Loucy (cell line): ENCODE data around the gene MSL1.

Source experiments
- H2AFZ ChIP-seq: fragments of 200-600 bp; sonication (generic); 2 replicates; pipeline ENCODE4 v1.6.0; 2016; ENCODE audit warnings: antibody characterized with exemption, mild to moderate bottlenecking, low read length, moderate library complexity
- H3F3A ChIP-seq: fragments of 200-600 bp; 2 replicates; pipeline ENCODE4 v1.6.0; 2016; ENCODE audit warnings: antibody characterized with exemption, low read depth, mild to moderate bottlenecking
- H3K27me3 ChIP-seq: fragments of 200-600 bp; sonication (generic); 2 replicates; pipeline ENCODE4 v1.6.1; 2014; ENCODE audit warnings: low read length, mild to moderate bottlenecking; ENCODE audit not compliant: insufficient read depth, poor library complexity, severe bottlenecking
- H3K36me3 ChIP-seq: fragments of 200-600 bp; sonication (generic); 2 replicates; pipeline ENCODE4 v1.6.1; 2016; ENCODE audit warnings: low read length; ENCODE audit not compliant: insufficient read depth
- H3K4me1 ChIP-seq: fragments of 200-600 bp; sonication (generic); 2 replicates; pipeline ENCODE4 v1.5.1; 2014; ENCODE audit warnings: low read length, mild to moderate bottlenecking; ENCODE audit not compliant: insufficient read depth, poor library complexity, severe bottlenecking
- H3K4me2 ChIP-seq: fragments of 200-600 bp; sonication (generic); 2 replicates; pipeline ENCODE4 v1.6.0; 2014; ENCODE audit warnings: antibody characterized with exemption, low read length, low read depth, mild to moderate bottlenecking; ENCODE audit not compliant: poor library complexity, severe bottlenecking
- H3K4me3 ChIP-seq: fragments of 200-600 bp; sonication (generic); 2 replicates; pipeline ENCODE4 v1.5.1; 2014; ENCODE audit warnings: low read length, mild to moderate bottlenecking, mixed read lengths; ENCODE audit not compliant: poor library complexity, severe bottlenecking
- H3K79me2 ChIP-seq: fragments of 200-600 bp; sonication (generic); 2 replicates; pipeline ENCODE4 v1.6.1; 2014; ENCODE audit warnings: low read length; ENCODE audit not compliant: insufficient read depth
- H3K9ac ChIP-seq: fragments of 200-600 bp; sonication (generic); 2 replicates; pipeline ENCODE4 v1.6.0; 2014; ENCODE audit warnings: mild to moderate bottlenecking, low read depth, low read length, moderate library complexity; ENCODE audit not compliant: poor library complexity, severe bottlenecking
- H3K9me2 ChIP-seq: fragments of 200-600 bp; sonication (generic); replicated peaks from 2 replicates; pipeline ENCODE4 v1.6.1; 2016; ENCODE audit warnings: low read depth, low read length, mixed read lengths
- H3K9me3 ChIP-seq: fragments of 200-600 bp; sonication (generic); 2 replicates; pipeline ENCODE4 v1.6.1; 2014; ENCODE audit warnings: mild to moderate bottlenecking, antibody characterized with exemption, low read length, low read depth; ENCODE audit not compliant: insufficient read depth
- H4K20me1 ChIP-seq: fragments of 200-600 bp; sonication (generic); 2 replicates; pipeline ENCODE4 v1.6.0; 2014; ENCODE audit warnings: antibody characterized with exemption, low read length, mild to moderate bottlenecking; ENCODE audit not compliant: insufficient read depth, poor library complexity, severe bottlenecking
- EZH2phosphoT487 ChIP-seq: fragments of 200-600 bp; IDR thresholded peaks from 2 replicates; pipeline ENCODE4 v1.6.1; 2018; ENCODE audit warnings: antibody characterized with exemption, mild to moderate bottlenecking, moderate library complexity, borderline replicate concordance
- TF ChIP-seq, protein P1 (sequence below): fragments of 200-600 bp; sonication (generic); conservative IDR thresholded peaks from 2 replicates; pipeline ENCODE4 v1.5.1; 2014; ENCODE audit warnings: mild to moderate bottlenecking, antibody characterized with exemption, low read length

MSL1 gene

DNA sequence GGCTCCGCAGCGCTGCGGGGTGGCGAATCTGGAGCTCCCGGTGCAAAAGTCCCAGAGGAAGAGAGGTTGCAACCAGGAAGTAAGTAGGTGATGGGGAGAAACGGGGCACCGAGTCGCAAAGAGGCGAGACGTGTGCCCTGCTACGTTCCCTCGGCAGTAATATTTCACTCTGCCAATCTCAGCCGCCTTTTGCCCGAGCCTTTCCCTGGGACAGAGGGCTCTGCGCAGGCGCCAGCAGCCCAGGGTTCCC lies 21.4 kb upstream of the MSL1 start, which contains the start of gene NR1D1:
NR1D1 (minus strand) TSS at position 171 of the 250 bp plus-strand sequence. CDS start 495 bp downstream, outside the sequence.
- Histone ChIP-seq H3K4me1 (peaks cover 66% of the 10 kb centered on the region), H3K4me2 (peak within 1 kb of the TSS; percentile 96), H3K4me3 (peak within 1 kb of the TSS; percentile 80), H3K9ac (peak within 1 kb of the TSS; percentile 66), H4K20me1 (peaks cover 7% of the 10 kb centered on the region), H3K79me2 (peaks cover 11% of the 10 kb centered on the region; the same call in 1 of the 2 replicates), H2AFZ (peak within 1 kb of the TSS; percentile 84), H3K36me3 (no peaks in the 10 kb centered on the region), H3K9me2 (no peaks in the 10 kb centered on the region), H3K27me3 (no peaks in the 10 kb centered on the region), H3K9me3 (no peaks in the 10 kb centered on the region), H3F3A (no peaks in the 10 kb centered on the region)
- TF ChIP-seq EZH2phosphoT487, result no peak
- TF ChIP-seq, protein P1, sequence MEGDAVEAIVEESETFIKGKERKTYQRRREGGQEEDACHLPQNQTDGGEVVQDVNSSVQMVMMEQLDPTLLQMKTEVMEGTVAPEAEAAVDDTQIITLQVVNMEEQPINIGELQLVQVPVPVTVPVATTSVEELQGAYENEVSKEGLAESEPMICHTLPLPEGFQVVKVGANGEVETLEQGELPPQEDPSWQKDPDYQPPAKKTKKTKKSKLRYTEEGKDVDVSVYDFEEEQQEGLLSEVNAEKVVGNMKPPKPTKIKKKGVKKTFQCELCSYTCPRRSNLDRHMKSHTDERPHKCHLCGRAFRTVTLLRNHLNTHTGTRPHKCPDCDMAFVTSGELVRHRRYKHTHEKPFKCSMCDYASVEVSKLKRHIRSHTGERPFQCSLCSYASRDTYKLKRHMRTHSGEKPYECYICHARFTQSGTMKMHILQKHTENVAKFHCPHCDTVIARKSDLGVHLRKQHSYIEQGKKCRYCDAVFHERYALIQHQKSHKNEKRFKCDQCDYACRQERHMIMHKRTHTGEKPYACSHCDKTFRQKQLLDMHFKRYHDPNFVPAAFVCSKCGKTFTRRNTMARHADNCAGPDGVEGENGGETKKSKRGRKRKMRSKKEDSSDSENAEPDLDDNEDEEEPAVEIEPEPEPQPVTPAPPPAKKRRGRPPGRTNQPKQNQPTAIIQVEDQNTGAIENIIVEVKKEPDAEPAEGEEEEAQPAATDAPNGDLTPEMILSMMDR, result no peak

DNA sequence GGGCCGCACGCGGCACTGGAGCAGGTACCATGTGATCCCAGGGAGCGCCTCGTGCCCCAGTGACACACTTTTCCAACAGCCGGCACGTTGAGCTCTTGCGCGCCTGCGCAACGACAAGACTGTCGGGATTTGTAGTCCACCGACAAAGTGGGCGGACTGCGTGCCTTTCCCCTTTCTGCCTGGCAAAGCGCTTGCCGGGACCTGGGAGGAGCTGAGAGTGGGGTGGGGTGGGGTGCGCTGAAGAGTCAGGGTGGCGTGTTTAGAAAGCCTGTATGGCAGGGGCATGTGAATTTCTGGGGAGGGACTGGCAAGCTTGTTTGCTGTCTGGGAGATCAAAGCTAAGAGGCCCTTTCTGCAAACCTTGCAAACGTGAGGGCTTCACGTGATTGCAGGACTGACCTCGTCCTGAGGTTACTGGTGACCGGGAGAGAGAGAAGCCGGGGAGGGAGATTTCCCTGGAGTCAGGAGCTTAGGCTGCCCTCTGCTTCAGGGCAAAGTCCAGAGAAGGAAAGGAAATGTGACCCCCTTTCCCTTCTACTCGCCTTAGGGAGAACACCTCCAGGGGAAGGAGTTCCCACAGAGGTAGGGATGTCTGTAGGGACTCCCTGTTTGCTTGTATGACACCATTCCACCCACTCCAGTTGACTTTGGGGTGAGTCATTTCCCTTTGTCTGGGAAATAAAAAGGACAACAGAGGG lies 21.0 kb upstream of the MSL1 start:
- H3K27me3 ChIP-seq, result no peaks in the 10 kb centered on the region
- H3K9me3 ChIP-seq, result no peaks in the 10 kb centered on the region
- H3F3A ChIP-seq, result no peaks in the 10 kb centered on the region
- peak overlapping the region; percentile 80 for H3K4me3 ChIP-seq
- H3K4me2 ChIP-seq, result peak overlapping the region; percentile 96
- no peaks in the 10 kb centered on the region for H3K9me2 ChIP-seq
- H3K4me1 ChIP-seq, result peaks cover 67% of the 10 kb centered on the region
- H3K36me3 ChIP-seq, result no peaks in the 10 kb centered on the region
- no peak for TF ChIP-seq EZH2phosphoT487
- TF ChIP-seq, protein P1, result no peak
- H4K20me1 ChIP-seq, result peaks cover 7% of the 10 kb centered on the region
- peaks cover 11% of the 10 kb centered on the region; the same call in 1 of the 2 replicates for H3K79me2 ChIP-seq
- peak overlapping the region; percentile 66 for H3K9ac ChIP-seq
- H2AFZ ChIP-seq, result peak overlapping the region; percentile 84

DNA sequence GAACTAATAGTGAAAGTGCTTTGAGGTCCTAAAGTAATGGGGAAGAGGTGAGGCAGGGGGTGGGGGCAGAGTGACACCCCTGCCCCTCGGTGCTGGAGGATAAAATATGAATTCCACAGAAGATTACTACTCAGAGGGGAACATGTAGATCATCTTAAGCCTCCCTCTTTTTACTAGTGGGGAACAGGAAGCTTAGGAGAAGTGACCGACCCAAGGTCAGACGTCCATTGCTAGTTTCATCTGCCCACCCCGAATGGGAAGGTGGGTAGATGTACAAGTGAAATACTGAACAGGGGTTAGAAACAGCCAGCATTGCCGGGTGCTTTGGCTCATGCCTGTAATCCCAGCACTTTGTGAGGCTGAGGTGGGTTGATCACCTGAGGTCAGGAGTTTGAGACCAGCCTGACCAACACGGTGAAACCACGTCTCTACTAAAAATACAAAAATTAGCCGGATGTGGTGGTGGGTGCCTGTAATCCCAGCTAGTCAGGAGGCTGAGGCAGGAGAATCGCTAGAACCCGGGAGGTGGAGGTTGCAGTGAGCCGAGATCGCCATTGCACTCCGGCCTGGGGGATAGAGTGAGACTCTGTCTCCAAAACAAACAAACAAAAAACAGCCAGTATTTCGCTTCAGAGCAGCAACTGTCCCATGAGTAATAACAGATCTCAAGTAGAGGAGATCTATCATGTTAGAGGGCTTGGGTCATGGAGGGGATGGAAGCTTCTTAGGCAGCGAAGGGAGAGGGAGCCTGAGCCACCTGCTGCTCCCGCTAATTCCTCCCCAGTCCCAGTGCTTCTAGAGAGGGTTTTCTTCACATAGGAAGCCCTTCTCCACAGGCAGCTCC lies 20.2 kb upstream of the MSL1 start:
- H3K36me3 ChIP-seq, result no peaks in the 10 kb centered on the region
- H3K79me2 ChIP-seq, result peaks cover 11% of the 10 kb centered on the region; the same call in 1 of the 2 replicates
- no peaks in the 10 kb centered on the region for H3K9me3 ChIP-seq
- no peaks in the 10 kb centered on the region for H3K9me2 ChIP-seq
- peak overlapping the region; percentile 84; the same call in 1 of the 2 replicates for H2AFZ ChIP-seq
- H3K4me2 ChIP-seq, result peak overlapping the region; percentile 96
- peak overlapping the region; percentile 66 for H3K9ac ChIP-seq
- no peak for TF ChIP-seq EZH2phosphoT487
- TF ChIP-seq, protein P1, result no peak
- peaks cover 7% of the 10 kb centered on the region for H4K20me1 ChIP-seq
- no peaks in the 10 kb centered on the region for H3F3A ChIP-seq
- H3K4me1 ChIP-seq, result peaks cover 64% of the 10 kb centered on the region
- no peaks in the 10 kb centered on the region for H3K27me3 ChIP-seq
- H3K4me3 ChIP-seq, result peak overlapping the region; percentile 80
